Lower leg skin (tissue), 4 donors: ENCODE results near the gene SYNRG. TPM values are rescaled to one million over a fixed set of nuclear protein-coding genes. Genes with fewer than 3 reads are reported as not detected.
"Not testable (repeated sequence)": the region's sequence is repeated elsewhere in the genome, so short reads cannot be mapped to it uniquely, and the experiment has no call there.

Source experiments
- DNase-seq, 2 donors: peaks; one replicate each; pipeline ENCODE4 v3.0.0-alpha.2; 2019; ENCODE audit warnings: low spot score in 2 of 2
- H3K4me3 ChIP-seq: fragments of 200-600 bp; sonication (generic); 2 replicates; pipeline ENCODE4 v1.5.1; 2017; ENCODE audit warnings: mild to moderate bottlenecking, low read depth; ENCODE audit not compliant: poor library complexity, severe bottlenecking
- POLR2A ChIP-seq, 2 donors: fragments of 450-650 bp; IDR thresholded peaks; one replicate each; pipeline ENCODE4 v1.6.1; 2016 to 2017; ENCODE audit warnings: antibody characterized with exemption in 2 of 2, mild to moderate bottlenecking in 1 of 2, moderate library complexity in 1 of 2
- WGBS, 2 donors: methylation state at CpG; one replicate each; pipeline ENCODE4 v1.1.5; 2018; 5-methylcytosine and 5-hydroxymethylcytosine counted together
- intact Hi-C: fragments of 100-400 bp; cut with DNase I; formaldehyde crosslinking; loops from one replicate; pipeline ENCODE4 v1.15.0; 2023; ENCODE audit warnings: low total_unique reads
- total RNA-seq, 4 donors: library from RNA; depleted of rRNA; stranded (reverse); fragments of >200 nt; gene quantifications; one replicate each; pipeline ENCODE4 v1.1.0, GENCODE V29; 2016
- TF ChIP-seq, protein P1 (sequence below), 3 donors: fragments of 450-650 bp; IDR thresholded peaks; one replicate each; pipeline ENCODE4 v1.5.1; 2016; ENCODE audit warnings: antibody characterized with exemption in 3 of 3, mild to moderate bottlenecking in 3 of 3, moderate library complexity in 2 of 3

SYNRG gene
- total RNA-seq, 4 donors from 2014 or later, result 23.3 to 40.7 (median 24.5) TPM

DNA sequence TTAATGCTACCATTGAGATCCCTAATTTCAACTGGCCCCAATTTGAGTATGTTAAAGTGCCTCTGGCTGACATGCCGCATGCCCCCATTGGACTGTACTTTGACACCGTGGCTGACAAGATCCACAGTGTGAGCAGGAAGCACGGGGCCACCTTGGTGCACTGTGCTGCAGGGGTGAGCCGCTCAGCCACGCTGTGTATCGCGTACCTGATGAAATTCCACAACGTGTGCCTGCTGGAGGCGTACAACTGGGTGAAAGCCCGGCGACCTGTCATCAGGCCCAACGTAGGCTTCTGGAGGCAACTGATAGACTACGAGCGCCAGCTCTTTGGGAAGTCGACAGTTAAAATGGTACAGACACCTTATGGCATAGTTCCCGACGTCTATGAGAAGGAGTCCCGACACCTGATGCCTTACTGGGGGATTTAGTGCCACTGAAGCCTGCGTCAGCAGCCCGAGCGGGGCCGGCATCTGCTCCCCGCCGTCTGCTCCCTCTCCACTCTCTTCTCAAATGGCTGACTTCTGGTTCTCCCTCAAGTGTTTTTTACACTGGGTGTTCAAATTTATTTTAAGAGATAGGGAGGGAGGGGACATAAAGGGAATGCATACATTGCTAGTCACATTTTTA, 96.7 kb downstream of the SYNRG start:
- no peak for DNase-seq
- H3K4me3 ChIP-seq, result no peak overlapping the region
- no peak for TF ChIP-seq POLR2A (IDR thresholded peaks at IDR 0.05)
- TF ChIP-seq, protein P1, sequence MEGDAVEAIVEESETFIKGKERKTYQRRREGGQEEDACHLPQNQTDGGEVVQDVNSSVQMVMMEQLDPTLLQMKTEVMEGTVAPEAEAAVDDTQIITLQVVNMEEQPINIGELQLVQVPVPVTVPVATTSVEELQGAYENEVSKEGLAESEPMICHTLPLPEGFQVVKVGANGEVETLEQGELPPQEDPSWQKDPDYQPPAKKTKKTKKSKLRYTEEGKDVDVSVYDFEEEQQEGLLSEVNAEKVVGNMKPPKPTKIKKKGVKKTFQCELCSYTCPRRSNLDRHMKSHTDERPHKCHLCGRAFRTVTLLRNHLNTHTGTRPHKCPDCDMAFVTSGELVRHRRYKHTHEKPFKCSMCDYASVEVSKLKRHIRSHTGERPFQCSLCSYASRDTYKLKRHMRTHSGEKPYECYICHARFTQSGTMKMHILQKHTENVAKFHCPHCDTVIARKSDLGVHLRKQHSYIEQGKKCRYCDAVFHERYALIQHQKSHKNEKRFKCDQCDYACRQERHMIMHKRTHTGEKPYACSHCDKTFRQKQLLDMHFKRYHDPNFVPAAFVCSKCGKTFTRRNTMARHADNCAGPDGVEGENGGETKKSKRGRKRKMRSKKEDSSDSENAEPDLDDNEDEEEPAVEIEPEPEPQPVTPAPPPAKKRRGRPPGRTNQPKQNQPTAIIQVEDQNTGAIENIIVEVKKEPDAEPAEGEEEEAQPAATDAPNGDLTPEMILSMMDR (IDR thresholded peaks at IDR 0.05), result no peak
- WGBS, 2 donors, result 75 to 87% methylated on average over 23 to 24 of the region's 24 CpGs
- intact Hi-C loops, result no loop called here

DNA sequence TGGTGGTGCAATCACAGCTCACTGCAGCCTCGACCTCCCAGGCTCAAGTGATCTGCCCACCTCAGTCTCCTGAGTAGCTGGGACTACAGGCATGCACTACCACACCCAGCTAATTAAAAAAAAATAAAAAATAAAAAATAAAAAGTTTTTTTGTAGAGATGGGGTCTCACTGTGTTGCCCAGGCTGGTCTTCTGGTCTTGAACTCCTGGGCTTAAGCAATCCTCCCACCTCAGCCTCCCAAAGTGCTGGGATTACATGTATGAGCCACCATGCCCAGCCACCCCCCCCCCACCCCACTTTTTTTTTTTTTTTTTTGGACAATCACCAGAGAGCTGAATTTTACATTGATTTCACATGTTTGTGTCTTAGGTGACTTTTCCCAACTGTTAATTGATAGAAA, 97.6 kb downstream of the SYNRG start:
- H3K4me3 ChIP-seq, intact Hi-C loops, DNase-seq: not testable (repeated sequence)
- WGBS, 2 donors, result 75 to 89% methylated on average over 1 of the region's 1 CpG

DNA sequence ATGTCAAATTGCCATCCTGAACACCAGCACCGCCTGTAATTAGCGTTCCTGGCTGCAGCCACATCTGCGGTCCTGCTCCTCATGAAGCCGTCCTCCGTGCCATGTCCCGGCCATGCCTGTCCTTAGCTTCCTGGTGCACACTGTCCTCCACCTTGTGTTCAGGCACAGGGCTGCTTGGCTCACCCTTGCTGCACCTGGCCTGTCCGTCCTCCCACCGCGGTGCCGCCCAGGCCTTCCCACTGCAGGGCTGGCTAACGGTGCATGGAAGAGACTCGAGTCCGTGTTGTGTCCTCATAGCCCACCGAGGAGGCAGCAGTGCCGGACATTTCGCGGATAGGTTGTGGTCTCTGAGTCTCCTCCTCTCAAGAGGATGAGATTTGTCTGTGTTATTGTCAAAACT, 99.2 kb downstream of the SYNRG start:
- no peak overlapping the region for H3K4me3 ChIP-seq
- 94 to 96% methylated on average over 17 of the region's 17 CpGs for WGBS, 2 donors
- TF ChIP-seq, protein P1 (IDR thresholded peaks at IDR 0.05), result no peak
- TF ChIP-seq POLR2A (IDR thresholded peaks at IDR 0.05), result no peak
- no peak for DNase-seq
- intact Hi-C loops, result no loop called here

DNA sequence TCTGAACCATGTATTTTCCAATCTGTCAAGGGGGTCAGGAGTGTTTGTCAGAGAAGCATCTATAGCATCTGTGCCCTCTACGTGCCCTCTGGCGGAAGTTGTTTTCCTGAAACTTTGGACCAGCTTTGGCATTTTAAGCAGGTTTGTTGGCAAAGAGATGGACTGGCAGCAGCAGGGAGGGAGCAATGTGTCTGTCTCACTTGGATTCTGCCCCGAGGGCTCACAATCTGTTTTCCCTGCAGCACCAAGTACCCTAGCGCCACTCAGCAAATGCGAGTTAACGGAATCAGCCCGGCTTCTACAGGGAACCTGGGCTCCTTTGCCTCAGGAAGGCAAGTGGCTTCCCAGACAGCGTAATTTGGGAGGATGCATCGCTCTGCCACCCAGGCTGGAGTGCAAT, 102.1 kb downstream of the SYNRG start:
- TF ChIP-seq, protein P1 (IDR thresholded peaks at IDR 0.05), result no peak
- no peak for TF ChIP-seq POLR2A (IDR thresholded peaks at IDR 0.05)
- no peak overlapping the region for H3K4me3 ChIP-seq
- intact Hi-C loops, result no loop called here
- WGBS, 2 donors, result 78 to 85% methylated on average over 9 of the region's 9 CpGs
- no peak for DNase-seq

DNA sequence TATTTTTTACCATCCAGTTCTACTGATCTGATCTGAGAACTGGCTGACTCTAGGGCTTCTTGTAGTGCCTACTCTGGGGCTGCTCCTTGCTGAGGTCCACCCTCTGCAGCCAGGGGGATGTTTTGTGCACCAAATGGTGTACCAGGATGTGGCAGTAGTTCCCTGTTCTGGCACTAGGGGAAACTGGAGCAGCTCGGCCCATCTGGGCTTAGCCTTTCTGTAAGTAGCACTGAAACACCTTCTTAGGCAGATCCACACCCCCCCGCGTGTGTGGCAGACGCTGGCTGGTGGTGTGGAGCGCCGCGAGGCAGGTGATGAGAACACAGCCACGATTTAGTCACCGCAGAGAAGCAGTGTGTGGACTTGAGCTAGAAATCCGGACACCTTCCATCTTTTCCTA, 102.5 kb downstream of the SYNRG start:
- no peak for DNase-seq
- H3K4me3 ChIP-seq, result no peak overlapping the region
- intact Hi-C loops, result no loop called here
- TF ChIP-seq, protein P1 (IDR thresholded peaks at IDR 0.05), result no peak
- no peak for TF ChIP-seq POLR2A (IDR thresholded peaks at IDR 0.05)
- 44 to 61% methylated on average over 10 of the region's 10 CpGs for WGBS, 2 donors

DNA sequence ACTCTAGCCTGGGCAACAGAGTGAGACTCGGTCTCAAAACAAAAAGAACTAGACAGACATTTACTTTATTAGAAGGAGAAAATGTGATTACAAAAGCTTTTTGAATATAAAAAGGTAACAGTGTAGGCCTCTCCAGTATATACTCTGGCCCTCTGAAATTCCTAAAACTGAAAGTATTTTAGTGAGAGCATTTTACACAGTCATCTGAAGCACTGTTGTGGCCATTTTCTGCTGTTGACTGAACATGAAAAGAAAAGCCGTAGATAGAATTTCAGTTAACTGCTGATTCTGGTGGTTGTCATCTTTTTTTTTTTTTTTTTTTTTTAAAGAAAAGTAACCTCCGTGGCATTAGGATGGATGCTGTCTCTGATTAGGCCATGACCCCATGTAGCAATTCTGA, 103.9 kb downstream of the SYNRG start:
- intact Hi-C loops, result no loop called here
- TF ChIP-seq, protein P1 (IDR thresholded peaks at IDR 0.05), result no peak
- TF ChIP-seq POLR2A (IDR thresholded peaks at IDR 0.05), result no peak
- no peak for DNase-seq
- WGBS, 2 donors, result 81 to 91% methylated on average over 3 of the region's 3 CpGs
- H3K4me3 ChIP-seq, result no peak overlapping the region
